SK-N-MC (cell line): ENCODE results near the gene SLC25A39.
"Not testable (repeated sequence)": the region's sequence is repeated elsewhere in the genome, so short reads cannot be mapped to it uniquely, and the experiment has no call there.

Experiments
- DNase-seq: peaks from one replicate; pipeline ENCODE4 v3.0.0-alpha.2; 2011; ENCODE audit warnings: low read depth, low spot score
- H3K27ac ChIP-seq: fragments of 200-600 bp; sonication (generic); 2 replicates; pipeline ENCODE4 v1.5.1; 2016; ENCODE audit warnings: mixed run types
- H3K36me3 ChIP-seq: fragments of 200-600 bp; sonication (generic); 2 replicates; pipeline ENCODE4 v1.6.1; 2017; ENCODE audit warnings: antibody characterized with exemption, low read length, mixed read lengths; ENCODE audit not compliant: insufficient read depth
- H3K4me3 ChIP-seq: fragments of 200-600 bp; sonication (generic); 2 replicates; pipeline ENCODE4 v1.5.1; 2016
- H3K9ac ChIP-seq: fragments of 200-600 bp; sonication (generic); 2 replicates; pipeline ENCODE4 v1.8.0; 2017; ENCODE audit warnings: mixed run types, mixed read lengths; ENCODE audit not compliant: insufficient read length
- H3K9me3 ChIP-seq: fragments of 200-600 bp; sonication (generic); 2 replicates; pipeline ENCODE4 v1.6.1; 2017; ENCODE audit warnings: low read depth, mild to moderate bottlenecking, antibody characterized with exemption, low read length, moderate library complexity, mixed read lengths
- EZH2 ChIP-seq: fragments of 200-600 bp; sonication (generic); IDR thresholded peaks from one replicate; pipeline ENCODE4 v1.6.1; 2017; ENCODE audit warnings: antibody characterized with exemption
- FOXP2 ChIP-seq: optimal IDR thresholded peaks from 2 replicates; pipeline ENCODE3; 2011; ENCODE audit warnings: mild to moderate bottlenecking, moderate library complexity; ENCODE audit not compliant: insufficient read depth; ENCODE audit errors: extremely low read length, control extremely low read depth
- POLR2AphosphoS5 ChIP-seq: IDR thresholded peaks from 2 replicates; pipeline ENCODE4 v1.6.1; 2012; ENCODE audit warnings: mild to moderate bottlenecking, low read depth, low read length, borderline replicate concordance

The SLC25A39 gene

DNA sequence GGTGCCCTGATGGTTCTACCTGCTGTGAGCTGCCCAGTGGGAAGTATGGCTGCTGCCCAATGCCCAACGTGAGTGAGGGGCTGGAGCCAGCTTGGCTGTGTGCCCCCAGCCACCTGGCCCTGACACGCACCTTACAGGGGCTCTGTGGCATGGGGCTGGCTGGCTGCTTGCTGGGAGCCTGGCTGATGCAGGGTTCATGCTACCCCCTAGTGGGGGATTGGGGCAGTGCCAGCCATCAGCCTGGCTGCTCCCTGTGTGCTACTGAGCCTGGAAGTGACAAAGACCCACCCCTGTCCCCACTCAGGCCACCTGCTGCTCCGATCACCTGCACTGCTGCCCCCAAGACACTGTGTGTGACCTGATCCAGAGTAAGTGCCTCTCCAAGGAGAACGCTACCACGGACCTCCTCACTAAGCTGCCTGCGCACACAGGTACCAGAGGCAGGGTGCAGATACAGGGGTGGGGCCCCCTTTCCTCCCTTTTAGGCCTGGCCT is 26.2 kb upstream of the SLC25A39 start:
- Histone ChIP-seq H3K27ac (no peak overlapping the region), H3K9me3 (no peaks in the 10 kb centered on the region), H3K36me3 (peaks cover 7% of the 10 kb centered on the region; the same call in 1 of the 2 replicates), H3K9ac (no peak overlapping the region), H3K4me3 (no peak overlapping the region)
- TF ChIP-seq EZH2 (no peak), POLR2AphosphoS5 (no peak), FOXP2 (no peak)
- DNase-seq: no peak

DNA sequence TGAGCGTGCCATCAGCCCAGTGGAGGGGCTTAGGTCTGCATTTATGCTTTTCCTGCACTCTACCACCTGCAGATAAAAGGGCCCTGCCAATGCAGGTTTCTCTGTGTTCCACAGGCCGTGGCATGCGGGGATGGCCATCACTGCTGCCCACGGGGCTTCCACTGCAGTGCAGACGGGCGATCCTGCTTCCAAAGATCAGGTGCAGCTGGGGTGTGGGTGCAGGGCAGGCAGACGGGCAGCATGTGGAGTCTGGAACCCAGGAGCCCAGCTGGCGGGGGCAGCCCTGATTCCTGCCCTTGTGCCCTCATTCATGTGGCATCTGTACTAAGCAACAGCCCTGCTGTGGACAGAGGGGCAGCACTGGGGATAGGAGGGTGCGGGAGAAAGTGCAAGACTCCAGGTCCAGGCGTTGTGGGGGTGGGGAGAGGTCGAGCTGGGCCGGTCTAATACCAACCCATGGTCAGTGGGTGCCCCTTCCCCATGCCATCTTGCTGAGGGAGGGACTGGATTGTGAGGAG is 25.0 kb upstream of the SLC25A39 start:
- no peak for TF ChIP-seq FOXP2
- Histone ChIP-seq H3K27ac (no peak overlapping the region), H3K36me3 (no peaks in the 10 kb centered on the region)

GRCh38 chr17:44348988-44349364 is 24.4 kb upstream of the SLC25A39 start:
- Histone ChIP-seq H3K4me3 (no peak overlapping the region), H3K9ac (no peak overlapping the region), H3K9me3 (no peaks in the 10 kb centered on the region), H3K27ac (no peak overlapping the region), H3K36me3 (no peaks in the 10 kb centered on the region)
- TF ChIP-seq FOXP2 (no peak), POLR2AphosphoS5 (no peak), EZH2 (no peak)
- DNase-seq: no peak

More for the DNA sequence above, 25.0 kb upstream of the SLC25A39 start:
- Histone ChIP-seq H3K4me3 (no peak overlapping the region), H3K9me3 (no peaks in the 10 kb centered on the region), H3K9ac (no peak overlapping the region)
- DNase-seq: no peak

GRCh38 chr17:44348234-44348987 is 23.8 kb upstream of the SLC25A39 start:
- DNase-seq: no peak
- H3K4me3 ChIP-seq: no peak overlapping the region
- no peaks in the 10 kb centered on the region for H3K36me3 ChIP-seq
- H3K9me3 ChIP-seq: no peaks in the 10 kb centered on the region
- no peak overlapping the region for H3K27ac ChIP-seq
- TF ChIP-seq FOXP2: no peak
- no peak for TF ChIP-seq POLR2AphosphoS5
- no peak for TF ChIP-seq EZH2
- no peak overlapping the region for H3K9ac ChIP-seq

DNA sequence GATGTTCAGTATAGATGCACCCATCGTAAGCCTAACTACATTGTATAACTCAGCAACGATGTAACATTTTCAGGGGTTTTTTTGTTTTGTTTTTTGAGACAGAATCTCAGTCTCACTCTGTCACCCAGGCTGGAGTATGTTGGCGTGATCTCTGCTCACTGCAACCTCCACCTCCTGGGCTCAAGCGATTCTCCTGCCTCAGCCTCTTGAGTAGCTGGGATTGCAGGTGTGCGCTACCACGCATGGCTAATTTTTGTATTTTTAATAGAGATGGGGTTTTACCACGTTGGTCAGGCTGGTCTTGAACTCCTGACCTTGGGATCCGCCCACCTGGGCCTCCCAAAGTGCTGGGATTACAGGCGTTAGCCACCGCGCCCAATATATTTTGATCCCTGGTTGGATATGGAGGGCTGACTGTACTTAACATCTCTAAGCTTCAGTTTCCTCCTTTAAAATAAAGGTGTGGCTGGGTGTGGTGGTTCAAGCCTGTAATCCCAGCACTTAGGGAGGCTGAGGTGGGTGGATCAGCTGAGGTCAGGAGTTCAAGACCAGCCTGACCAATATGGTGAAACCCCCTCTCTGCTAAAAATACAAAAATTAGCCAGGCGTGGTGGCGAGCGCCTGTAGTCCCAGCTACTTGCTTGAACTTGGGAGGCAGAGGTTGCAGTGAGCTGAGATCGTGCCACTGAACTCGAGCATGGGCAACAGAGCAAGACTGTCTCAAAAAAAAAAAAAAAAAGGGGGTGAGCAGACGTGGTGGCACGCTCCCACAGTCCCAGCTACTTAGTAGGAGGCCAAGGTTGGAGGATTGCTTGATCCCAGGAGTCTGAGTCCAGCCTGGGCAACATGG is 22.8 kb upstream of the SLC25A39 start:
- H3K9ac ChIP-seq, DNase-seq, H3K4me3 ChIP-seq, H3K36me3 ChIP-seq, H3K27ac ChIP-seq, H3K9me3 ChIP-seq: not testable (repeated sequence)

DNA sequence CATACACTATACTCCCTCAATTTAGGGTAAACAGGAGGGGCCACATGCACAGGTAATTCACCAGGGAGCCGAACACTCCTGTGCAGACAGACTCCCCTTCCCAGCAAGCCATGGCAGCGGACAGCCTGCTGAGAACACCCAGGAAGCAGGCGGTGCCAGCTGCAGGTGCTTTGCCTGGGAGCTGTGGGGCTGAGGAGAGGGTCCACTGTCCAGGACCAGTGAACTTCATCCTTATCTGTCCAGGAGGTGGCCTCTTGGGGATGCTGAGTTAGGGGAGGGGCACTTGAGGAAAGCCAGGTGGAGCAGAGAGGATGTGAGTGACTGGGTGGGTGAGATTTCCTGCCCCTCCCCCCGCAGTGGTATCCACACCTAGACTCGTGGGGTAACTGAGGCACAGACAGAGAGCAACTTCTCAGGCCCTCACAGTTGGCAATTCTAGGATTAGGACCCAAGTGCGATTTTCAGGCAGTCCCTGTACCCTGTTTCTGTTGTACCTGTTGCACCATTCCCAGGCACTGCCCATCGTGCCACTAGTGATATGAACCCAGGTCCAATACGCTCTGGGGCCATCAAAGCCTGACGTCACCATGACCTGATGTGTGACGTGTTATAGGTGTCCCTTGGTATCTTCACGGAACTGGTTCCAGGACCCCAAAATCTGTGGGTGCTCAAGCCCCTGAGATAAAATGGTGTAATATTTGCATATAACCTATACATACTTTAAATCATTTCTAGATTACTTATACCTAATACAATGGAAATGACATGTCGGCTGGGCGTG is 21.6 kb upstream of the SLC25A39 start:
- TF ChIP-seq POLR2AphosphoS5 (no peak), FOXP2 (no peak), EZH2 (no peak)
- DNase-seq: no peak
- Histone ChIP-seq H3K27ac (no peak overlapping the region), H3K4me3 (peak overlapping the region; percentile 88), H3K36me3 (no peaks in the 10 kb centered on the region), H3K9me3 (no peaks in the 10 kb centered on the region), H3K9ac (no peak overlapping the region)

DNA sequence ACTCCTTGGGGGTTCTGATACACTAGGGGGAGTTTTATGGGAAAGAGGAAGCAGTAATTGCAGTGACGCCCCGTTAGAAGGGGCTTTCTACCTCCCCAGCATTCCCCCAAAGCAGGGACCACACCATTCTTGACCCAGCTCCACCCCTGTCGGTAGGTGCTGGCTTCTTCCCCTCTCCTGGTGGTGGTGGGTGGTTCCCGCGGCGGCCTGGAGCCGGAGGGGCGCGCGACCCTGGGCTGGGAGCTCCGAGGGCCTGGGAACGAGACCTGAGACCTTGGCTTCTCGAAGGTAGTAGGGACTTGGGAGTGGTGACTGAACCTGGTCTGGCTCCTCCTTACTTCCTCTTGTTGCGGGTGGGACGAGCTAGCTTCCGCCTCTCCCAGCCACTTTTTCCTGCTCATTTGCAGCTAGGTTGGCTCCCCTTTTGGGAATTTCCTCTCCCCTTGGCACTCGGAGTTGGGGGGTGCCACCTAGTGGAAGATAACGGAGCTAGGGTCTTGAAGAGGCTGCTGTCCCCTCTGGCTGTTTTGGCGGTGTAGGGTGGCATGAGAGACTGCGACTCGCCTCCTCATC is 20.9 kb upstream of the SLC25A39 start:
- TF ChIP-seq POLR2AphosphoS5: no peak
- no peak for TF ChIP-seq EZH2
- TF ChIP-seq FOXP2: no peak
- Histone ChIP-seq H3K4me3 (peak overlapping the region; percentile 88), H3K36me3 (no peaks in the 10 kb centered on the region), H3K27ac (no peak overlapping the region), H3K9me3 (no peaks in the 10 kb centered on the region), H3K9ac (peak overlapping the region; percentile 70)
- peak; percentile 50 for DNase-seq
